K562 (cell line): Measurements from ENCODE around the gene LHPP. TPM values are rescaled to one million over a fixed set of nuclear protein-coding genes. Genes with fewer than 3 reads are reported as not detected.

ENCODE experiments used
- ARID2 ChIP-seq: fragments of 450-650 bp; IDR thresholded peaks from 2 replicates; pipeline ENCODE4 v1.6.1; 2017; ENCODE audit warnings: antibody characterized with exemption, mild to moderate bottlenecking
- ASH1L ChIP-seq: fragments of 450-650 bp; IDR thresholded peaks from 2 replicates; pipeline ENCODE4 v1.6.1; 2018; ENCODE audit warnings: borderline replicate concordance, mild to moderate bottlenecking, low read depth; ENCODE audit not compliant: partially characterized antibody
- ILK ChIP-seq: fragments of 450-650 bp; IDR thresholded peaks from 2 replicates; pipeline ENCODE4 v1.6.1; 2016; ENCODE audit warnings: missing genetic modification characterization, low read depth, mild to moderate bottlenecking, missing compliant biosample characterization, moderate library complexity, borderline replicate concordance
- MEF2D ChIP-seq: conservative IDR thresholded peaks from 2 replicates; pipeline ENCODE4 v1.6.1; 2016; ENCODE audit warnings: low read depth, missing genetic modification characterization, missing compliant biosample characterization
- MYNN ChIP-seq, 2 experiments: sonication (generic); formaldehyde crosslinking in 1 of 2; IDR thresholded peaks; 2 replicates each; pipeline versions ENCODE4 v1.5.0 to v1.6.1; 2016 to 2020; ENCODE audit warnings: antibody characterized with exemption in 1 of 2, missing genetic modification reagents in 1 of 2
- NEUROD1 ChIP-seq: fragments of 150-350 bp; IDR thresholded peaks from 2 replicates; pipeline ENCODE4 v1.6.1; 2014; ENCODE audit warnings: borderline replicate concordance, low read length, low read depth; ENCODE audit not compliant: partially characterized antibody
- PHF21A ChIP-seq: fragments of 450-650 bp; IDR thresholded peaks from 2 replicates; pipeline ENCODE4 v1.6.1; 2017; ENCODE audit warnings: low read depth, borderline replicate concordance
- RBBP5 ChIP-seq: fragments of 200-600 bp; sonication (generic); IDR thresholded peaks from 2 replicates; pipeline ENCODE4 v1.6.1; 2012; ENCODE audit warnings: borderline replicate concordance, mild to moderate bottlenecking, low read length, control low read depth, inconsistent platforms; ENCODE audit not compliant: insufficient read depth, poor library complexity, severe bottlenecking
- RFX1 ChIP-seq: fragments of 450-650 bp; IDR thresholded peaks from 2 replicates; pipeline ENCODE4 v1.6.1; 2016; ENCODE audit warnings: mild to moderate bottlenecking, moderate library complexity
- SIX5 ChIP-seq, 2 experiments: IDR thresholded peaks; 2 replicates each; pipeline ENCODE4 v1.6.1; 2011; ENCODE audit warnings: low read length in 2 of 2, borderline replicate concordance in 1 of 2, low read depth in 1 of 2, mild to moderate bottlenecking in 1 of 2, moderate library complexity in 1 of 2; ENCODE audit not compliant: insufficient read depth in 1 of 2
- ZNF561 ChIP-seq: fragments of 450-650 bp; formaldehyde crosslinking; conservative IDR thresholded peaks from 2 replicates; pipeline ENCODE4 v1.4.0; 2020; ENCODE audit warnings: mild to moderate bottlenecking, moderate library complexity
- ZNF57 ChIP-seq: fragments of 450-650 bp; formaldehyde crosslinking; IDR thresholded peaks from 2 replicates; pipeline ENCODE4 v1.4.0; 2020; ENCODE audit warnings: mild to moderate bottlenecking, moderate library complexity
- polyA plus RNA-seq, 8 experiments: library from polyadenylated mRNA; depleted of rRNA in 4 of 8; stranded (reverse) in 5 of 8; unstranded in 3 of 8; fragments of >200 nt; fragmentation: Nextera tagmentation in 2 of 8; fragmentation: Illumina TruSeq in 1 of 8; extraction: Ambion mirVana in 2 of 8; extraction: Trizol in 1 of 8; gene quantifications; 2 replicates each; pipeline versions ENCODE4 v1.2.1 to v1.2.3, GENCODE V29; 2011 to 2014; ENCODE audit warnings: inconsistent platforms in 1 of 8, missing spikeins in 1 of 8
- total RNA-seq, 7 experiments: library from RNA; depleted of rRNA in 6 of 7; stranded (reverse); fragments of >200 nt in 6 of 7; fragmentation: Illumina TruSeq in 2 of 7; extraction: Trizol in 2 of 7; gene quantifications; 2 replicates each; pipeline versions ENCODE4 v1.2.1 to v1.2.3, GENCODE V29; 2011 to 2021; ENCODE audit warnings: low replicate concordance in 1 of 7
- TF ChIP-seq, protein P1 (sequence below): fragments of 200-600 bp; sonication (generic); IDR thresholded peaks from one replicate; pipeline ENCODE4 v1.6.1; 2012; ENCODE audit warnings: mild to moderate bottlenecking, low read depth, low read length, inconsistent platforms

LHPP gene
- total and polyA plus RNA-seq, 9 of the 15 experiments (the other 6 are each of a cell fraction or from before 2014, with no cell fraction given): 0.34 to 7.4 (median 3.0) TPM

DNA sequence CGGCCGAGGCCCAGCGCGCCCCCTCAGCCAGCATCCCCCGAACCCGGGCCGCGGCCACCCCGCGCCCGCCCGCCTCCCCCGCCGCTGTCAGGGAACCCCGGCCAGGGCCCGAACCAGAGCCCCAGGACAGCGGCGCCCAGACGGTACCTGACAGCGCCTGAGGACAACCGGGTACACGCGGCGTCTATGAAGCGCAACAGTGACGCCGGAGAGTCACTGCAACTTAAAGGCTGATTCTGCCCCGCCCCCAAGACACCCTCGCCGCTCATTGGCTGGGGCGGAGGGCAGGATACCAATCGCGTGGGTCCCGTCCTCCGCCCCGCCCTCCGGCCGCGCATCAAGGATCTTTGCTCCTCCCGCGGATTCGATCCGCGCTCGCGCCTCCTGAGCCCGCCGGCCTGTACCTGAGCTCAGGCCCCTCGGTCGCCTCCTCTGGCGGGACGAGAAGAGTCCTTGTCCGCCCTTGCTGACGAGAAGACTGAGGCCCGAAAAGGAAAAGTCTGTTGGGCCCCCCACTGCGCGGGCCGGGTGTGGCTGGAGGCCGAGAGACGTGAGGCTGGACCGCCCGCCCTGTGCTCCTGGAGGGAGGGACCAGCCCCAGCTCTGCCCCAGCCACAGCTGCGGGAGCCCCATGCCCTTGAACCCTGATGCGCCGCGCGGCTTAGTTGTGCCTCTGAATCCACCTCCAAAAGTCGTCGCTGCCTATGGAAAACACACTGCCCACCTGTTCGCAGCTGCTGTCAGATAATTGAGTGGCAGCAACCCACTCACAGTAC is 42.7 kb upstream of the LHPP start, which contains the start of gene OAT (continued):
- TF ChIP-seq, protein P1, sequence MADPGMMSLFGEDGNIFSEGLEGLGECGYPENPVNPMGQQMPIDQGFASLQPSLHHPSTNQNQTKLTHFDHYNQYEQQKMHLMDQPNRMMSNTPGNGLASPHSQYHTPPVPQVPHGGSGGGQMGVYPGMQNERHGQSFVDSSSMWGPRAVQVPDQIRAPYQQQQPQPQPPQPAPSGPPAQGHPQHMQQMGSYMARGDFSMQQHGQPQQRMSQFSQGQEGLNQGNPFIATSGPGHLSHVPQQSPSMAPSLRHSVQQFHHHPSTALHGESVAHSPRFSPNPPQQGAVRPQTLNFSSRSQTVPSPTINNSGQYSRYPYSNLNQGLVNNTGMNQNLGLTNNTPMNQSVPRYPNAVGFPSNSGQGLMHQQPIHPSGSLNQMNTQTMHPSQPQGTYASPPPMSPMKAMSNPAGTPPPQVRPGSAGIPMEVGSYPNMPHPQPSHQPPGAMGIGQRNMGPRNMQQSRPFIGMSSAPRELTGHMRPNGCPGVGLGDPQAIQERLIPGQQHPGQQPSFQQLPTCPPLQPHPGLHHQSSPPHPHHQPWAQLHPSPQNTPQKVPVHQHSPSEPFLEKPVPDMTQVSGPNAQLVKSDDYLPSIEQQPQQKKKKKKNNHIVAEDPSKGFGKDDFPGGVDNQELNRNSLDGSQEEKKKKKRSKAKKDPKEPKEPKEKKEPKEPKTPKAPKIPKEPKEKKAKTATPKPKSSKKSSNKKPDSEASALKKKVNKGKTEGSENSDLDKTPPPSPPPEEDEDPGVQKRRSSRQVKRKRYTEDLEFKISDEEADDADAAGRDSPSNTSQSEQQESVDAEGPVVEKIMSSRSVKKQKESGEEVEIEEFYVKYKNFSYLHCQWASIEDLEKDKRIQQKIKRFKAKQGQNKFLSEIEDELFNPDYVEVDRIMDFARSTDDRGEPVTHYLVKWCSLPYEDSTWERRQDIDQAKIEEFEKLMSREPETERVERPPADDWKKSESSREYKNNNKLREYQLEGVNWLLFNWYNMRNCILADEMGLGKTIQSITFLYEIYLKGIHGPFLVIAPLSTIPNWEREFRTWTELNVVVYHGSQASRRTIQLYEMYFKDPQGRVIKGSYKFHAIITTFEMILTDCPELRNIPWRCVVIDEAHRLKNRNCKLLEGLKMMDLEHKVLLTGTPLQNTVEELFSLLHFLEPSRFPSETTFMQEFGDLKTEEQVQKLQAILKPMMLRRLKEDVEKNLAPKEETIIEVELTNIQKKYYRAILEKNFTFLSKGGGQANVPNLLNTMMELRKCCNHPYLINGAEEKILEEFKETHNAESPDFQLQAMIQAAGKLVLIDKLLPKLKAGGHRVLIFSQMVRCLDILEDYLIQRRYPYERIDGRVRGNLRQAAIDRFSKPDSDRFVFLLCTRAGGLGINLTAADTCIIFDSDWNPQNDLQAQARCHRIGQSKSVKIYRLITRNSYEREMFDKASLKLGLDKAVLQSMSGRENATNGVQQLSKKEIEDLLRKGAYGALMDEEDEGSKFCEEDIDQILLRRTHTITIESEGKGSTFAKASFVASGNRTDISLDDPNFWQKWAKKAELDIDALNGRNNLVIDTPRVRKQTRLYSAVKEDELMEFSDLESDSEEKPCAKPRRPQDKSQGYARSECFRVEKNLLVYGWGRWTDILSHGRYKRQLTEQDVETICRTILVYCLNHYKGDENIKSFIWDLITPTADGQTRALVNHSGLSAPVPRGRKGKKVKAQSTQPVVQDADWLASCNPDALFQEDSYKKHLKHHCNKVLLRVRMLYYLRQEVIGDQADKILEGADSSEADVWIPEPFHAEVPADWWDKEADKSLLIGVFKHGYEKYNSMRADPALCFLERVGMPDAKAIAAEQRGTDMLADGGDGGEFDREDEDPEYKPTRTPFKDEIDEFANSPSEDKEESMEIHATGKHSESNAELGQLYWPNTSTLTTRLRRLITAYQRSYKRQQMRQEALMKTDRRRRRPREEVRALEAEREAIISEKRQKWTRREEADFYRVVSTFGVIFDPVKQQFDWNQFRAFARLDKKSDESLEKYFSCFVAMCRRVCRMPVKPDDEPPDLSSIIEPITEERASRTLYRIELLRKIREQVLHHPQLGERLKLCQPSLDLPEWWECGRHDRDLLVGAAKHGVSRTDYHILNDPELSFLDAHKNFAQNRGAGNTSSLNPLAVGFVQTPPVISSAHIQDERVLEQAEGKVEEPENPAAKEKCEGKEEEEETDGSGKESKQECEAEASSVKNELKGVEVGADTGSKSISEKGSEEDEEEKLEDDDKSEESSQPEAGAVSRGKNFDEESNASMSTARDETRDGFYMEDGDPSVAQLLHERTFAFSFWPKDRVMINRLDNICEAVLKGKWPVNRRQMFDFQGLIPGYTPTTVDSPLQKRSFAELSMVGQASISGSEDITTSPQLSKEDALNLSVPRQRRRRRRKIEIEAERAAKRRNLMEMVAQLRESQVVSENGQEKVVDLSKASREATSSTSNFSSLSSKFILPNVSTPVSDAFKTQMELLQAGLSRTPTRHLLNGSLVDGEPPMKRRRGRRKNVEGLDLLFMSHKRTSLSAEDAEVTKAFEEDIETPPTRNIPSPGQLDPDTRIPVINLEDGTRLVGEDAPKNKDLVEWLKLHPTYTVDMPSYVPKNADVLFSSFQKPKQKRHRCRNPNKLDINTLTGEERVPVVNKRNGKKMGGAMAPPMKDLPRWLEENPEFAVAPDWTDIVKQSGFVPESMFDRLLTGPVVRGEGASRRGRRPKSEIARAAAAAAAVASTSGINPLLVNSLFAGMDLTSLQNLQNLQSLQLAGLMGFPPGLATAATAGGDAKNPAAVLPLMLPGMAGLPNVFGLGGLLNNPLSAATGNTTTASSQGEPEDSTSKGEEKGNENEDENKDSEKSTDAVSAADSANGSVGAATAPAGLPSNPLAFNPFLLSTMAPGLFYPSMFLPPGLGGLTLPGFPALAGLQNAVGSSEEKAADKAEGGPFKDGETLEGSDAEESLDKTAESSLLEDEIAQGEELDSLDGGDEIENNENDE: no peak
- TF ChIP-seq ASH1L: no peak
- TF ChIP-seq SIX5 (IDR thresholded peaks at IDR 0.05; ENCODE audit: borderline replicate concordance in 1 of 2, insufficient read depth in 1 of 2, low read depth in 1 of 2, low read length in 2 of 2): no peak
- no peak for TF ChIP-seq ILK (tag)
- TF ChIP-seq MYNN (IDR thresholded peaks at IDR 0.05): no peak
- no peak for TF ChIP-seq MYNN (CRISPR knock-in tag; IDR thresholded peaks at IDR 0.05)
- TF ChIP-seq RFX1: no peak
- TF ChIP-seq RBBP5: no peak
- no peak for TF ChIP-seq MEF2D (tag)
- TF ChIP-seq ARID2: no peak
- no peak for TF ChIP-seq ZNF561 (CRISPR knock-in tag)
- TF ChIP-seq PHF21A: no peak
- peak; percentile 44 for TF ChIP-seq NEUROD1
- no peak for TF ChIP-seq ZNF57
